Colonic mucosa (tissue), 4 donors: ENCODE measurements around the gene MEIOB. TPM values are rescaled to one million over a fixed set of nuclear protein-coding genes. Genes with fewer than 3 reads are reported as not detected.

Experiments
- DNase-seq: peaks from one replicate; pipeline ENCODE4 v3.0.0-alpha.2; 2020
- H3K27ac ChIP-seq: fragments of 200-600 bp; one replicate; pipeline ENCODE4 v1.8.0; 2021
- H3K27me3 ChIP-seq: fragments of 200-600 bp; one replicate; pipeline ENCODE4 v1.8.0; 2021
- H3K36me3 ChIP-seq: fragments of 200-600 bp; one replicate; pipeline ENCODE4 v1.8.0; 2021
- H3K4me1 ChIP-seq: fragments of 200-600 bp; one replicate; pipeline ENCODE4 v1.8.0; 2021; ENCODE audit warnings: mild to moderate bottlenecking
- H3K4me3 ChIP-seq: fragments of 200-600 bp; one replicate; pipeline ENCODE4 v1.8.0; 2021
- H3K9ac ChIP-seq, 2 donors: one replicate each; pipeline ENCODE4 v1.7.0; 2013; ENCODE audit warnings: control low read depth in 2 of 2, low read depth in 2 of 2, low read length in 2 of 2
- H3K9me3 ChIP-seq: fragments of 200-600 bp; one replicate; pipeline ENCODE4 v1.8.0; 2021
- intact Hi-C: fragments of 100-400 bp; cut with DNase I; formaldehyde crosslinking; loops from one replicate; pipeline ENCODE4 v1.14.1; 2022
- total RNA-seq, 2 donors: library from RNA; stranded (reverse); fragmentation: NEBNext Ultra II Directional in 1 of 2; extraction: Animal tissue kit (Norgen Biotek cat#: 25700) in 1 of 2; gene quantifications; one replicate each; pipeline ENCODE4 v1.2.1, GENCODE V29; 2021
- TF ChIP-seq, protein P1 (sequence below): fragments of 200-600 bp; IDR thresholded peaks from one replicate; pipeline ENCODE4 v1.8.0; 2022; ENCODE audit warnings: antibody characterized with exemption, mild to moderate bottlenecking
- donor health status: healthy.
- donor health status: DM: no; HTN: no; CAD: no.
- donor health status: DM: no; HTN: no; CAD: no.

Gene MEIOB
- total RNA-seq, 2 donors from 2014 or later: 0.27 TPM; not detected in 1

DNA sequence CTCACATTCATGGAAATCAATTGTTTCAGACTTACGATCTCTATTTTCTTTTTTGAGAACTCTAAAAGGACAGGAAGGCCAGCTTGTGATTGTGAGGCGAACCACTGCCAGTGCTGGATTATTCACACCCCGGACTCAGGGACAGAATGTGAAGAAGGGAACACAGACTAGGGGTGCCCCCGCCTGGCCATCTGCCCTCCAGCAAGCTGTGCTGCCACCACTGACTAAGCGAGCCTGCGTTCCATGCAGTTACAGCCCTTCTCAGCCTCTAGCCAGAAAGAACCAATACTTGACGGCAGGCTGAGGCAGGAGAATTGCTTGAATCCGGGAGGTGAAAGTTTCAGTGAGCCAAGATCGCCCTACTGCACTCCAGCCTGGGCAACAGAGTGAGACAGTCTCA lies 48.1 kb downstream of the MEIOB start:
- no peaks in the 10 kb centered on the region for H3K9me3 ChIP-seq
- H3K36me3 ChIP-seq: peaks cover 15% of the 10 kb centered on the region
- H3K9ac ChIP-seq: no peak overlapping the region
- H3K27ac ChIP-seq: no peak overlapping the region
- H3K4me1 ChIP-seq: peaks cover 14% of the 10 kb centered on the region
- intact Hi-C loops: no loop called here
- H3K27me3 ChIP-seq: no peaks in the 10 kb centered on the region
- DNase-seq: no peak
- TF ChIP-seq, protein P1, sequence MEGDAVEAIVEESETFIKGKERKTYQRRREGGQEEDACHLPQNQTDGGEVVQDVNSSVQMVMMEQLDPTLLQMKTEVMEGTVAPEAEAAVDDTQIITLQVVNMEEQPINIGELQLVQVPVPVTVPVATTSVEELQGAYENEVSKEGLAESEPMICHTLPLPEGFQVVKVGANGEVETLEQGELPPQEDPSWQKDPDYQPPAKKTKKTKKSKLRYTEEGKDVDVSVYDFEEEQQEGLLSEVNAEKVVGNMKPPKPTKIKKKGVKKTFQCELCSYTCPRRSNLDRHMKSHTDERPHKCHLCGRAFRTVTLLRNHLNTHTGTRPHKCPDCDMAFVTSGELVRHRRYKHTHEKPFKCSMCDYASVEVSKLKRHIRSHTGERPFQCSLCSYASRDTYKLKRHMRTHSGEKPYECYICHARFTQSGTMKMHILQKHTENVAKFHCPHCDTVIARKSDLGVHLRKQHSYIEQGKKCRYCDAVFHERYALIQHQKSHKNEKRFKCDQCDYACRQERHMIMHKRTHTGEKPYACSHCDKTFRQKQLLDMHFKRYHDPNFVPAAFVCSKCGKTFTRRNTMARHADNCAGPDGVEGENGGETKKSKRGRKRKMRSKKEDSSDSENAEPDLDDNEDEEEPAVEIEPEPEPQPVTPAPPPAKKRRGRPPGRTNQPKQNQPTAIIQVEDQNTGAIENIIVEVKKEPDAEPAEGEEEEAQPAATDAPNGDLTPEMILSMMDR: no peak
- H3K4me3 ChIP-seq: no peak overlapping the region

DNA sequence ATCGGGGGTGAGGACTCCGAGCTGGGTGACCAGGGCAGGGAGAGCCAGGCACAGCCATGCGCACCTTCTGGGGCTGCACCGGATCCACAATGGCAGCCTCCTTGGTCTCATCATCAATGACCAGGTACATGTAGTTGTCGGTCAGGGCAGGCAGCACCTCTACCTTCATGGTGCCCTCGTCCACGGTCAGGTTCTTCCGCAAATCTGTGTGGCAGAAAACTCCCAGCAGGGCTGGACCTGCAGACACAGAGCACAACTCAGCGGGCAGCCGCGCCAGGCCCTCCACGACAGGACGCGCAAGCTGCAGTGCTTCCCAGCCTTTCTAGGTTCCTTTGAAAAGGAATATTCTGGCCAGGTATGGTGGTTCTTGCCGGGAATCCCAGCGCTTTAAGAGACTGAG lies 49.2 kb downstream of the MEIOB start:
- H3K36me3 ChIP-seq: peaks cover 15% of the 10 kb centered on the region
- no peak overlapping the region for H3K9ac ChIP-seq
- H3K9me3 ChIP-seq: no peaks in the 10 kb centered on the region
- H3K27ac ChIP-seq: no peak overlapping the region
- DNase-seq: no peak
- intact Hi-C loops: no loop called here
- H3K4me1 ChIP-seq: peaks cover 9% of the 10 kb centered on the region
- TF ChIP-seq, protein P1: no peak
- no peaks in the 10 kb centered on the region for H3K27me3 ChIP-seq
- no peak overlapping the region for H3K4me3 ChIP-seq

DNA sequence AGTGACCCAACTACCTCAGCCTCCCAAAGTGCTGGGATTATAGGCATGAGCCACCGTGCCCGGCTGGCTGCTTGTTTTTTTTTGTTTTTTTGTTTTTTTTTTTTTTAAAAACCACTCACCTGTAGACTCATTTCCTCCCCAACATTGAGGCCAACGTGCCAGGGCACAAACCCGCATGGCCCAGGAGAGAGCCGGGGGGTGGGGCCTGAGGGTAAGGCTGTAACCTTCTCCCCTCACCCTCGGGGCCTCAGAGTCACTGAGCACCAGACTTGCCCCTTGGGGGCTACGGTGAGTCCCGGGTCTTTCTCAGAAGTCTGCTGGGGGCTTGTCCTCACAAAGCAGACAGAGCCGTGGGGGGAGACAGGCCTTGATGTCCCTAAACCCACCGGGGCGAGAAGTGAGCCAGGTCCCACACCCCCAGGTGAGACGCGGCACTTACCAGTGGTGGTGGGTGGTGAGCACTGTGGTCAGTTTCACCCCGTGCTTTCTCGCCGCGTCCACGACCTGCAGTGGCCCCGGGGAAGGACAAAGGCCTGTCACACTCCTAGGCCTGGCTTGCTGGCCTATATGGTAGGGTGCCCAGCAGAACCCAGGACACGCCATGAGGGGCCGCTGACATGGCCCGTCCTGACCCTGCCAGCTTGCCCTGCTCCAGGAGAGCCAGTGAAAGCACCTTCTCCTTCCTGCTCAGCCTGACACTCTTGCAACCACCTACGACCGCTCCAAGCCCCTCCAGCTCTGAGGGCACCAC lies 49.9 kb downstream of the MEIOB start:
- Histone ChIP-seq H3K36me3 (peaks cover 15% of the 10 kb centered on the region), H3K4me1 (peaks cover 9% of the 10 kb centered on the region), H3K4me3 (no peak overlapping the region), H3K9me3 (no peaks in the 10 kb centered on the region), H3K9ac (no peak overlapping the region), H3K27ac (no peak overlapping the region), H3K27me3 (no peaks in the 10 kb centered on the region)
- TF ChIP-seq, protein P1: no peak
- DNase-seq: no peak
- intact Hi-C loops: no loop called here

DNA sequence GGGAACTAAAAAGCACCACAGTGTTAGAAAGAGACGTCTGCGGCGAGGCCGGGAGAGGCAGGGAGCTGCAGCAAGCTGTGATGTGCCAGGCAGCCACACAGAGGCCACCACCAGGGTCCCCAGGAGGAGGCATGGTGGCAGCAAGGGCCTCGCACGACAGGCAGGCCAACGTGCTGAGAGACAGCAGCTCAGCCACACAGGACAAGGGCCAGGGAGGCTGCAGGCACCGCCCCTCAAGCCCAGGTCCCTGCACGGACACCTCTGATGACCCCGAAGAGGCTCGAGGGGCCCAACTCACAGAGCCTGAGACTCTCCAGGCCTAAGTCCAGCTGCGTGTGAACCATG lies 51.0 kb downstream of the MEIOB start:
- H3K9ac ChIP-seq: no peak overlapping the region
- no peak for DNase-seq
- intact Hi-C loops: no loop called here
- H3K4me1 ChIP-seq: peaks cover 9% of the 10 kb centered on the region
- TF ChIP-seq, protein P1: no peak
- no peaks in the 10 kb centered on the region for H3K9me3 ChIP-seq
- no peak overlapping the region for H3K4me3 ChIP-seq
- no peak overlapping the region for H3K27ac ChIP-seq
- no peaks in the 10 kb centered on the region for H3K27me3 ChIP-seq
- H3K36me3 ChIP-seq: peaks cover 15% of the 10 kb centered on the region

DNA sequence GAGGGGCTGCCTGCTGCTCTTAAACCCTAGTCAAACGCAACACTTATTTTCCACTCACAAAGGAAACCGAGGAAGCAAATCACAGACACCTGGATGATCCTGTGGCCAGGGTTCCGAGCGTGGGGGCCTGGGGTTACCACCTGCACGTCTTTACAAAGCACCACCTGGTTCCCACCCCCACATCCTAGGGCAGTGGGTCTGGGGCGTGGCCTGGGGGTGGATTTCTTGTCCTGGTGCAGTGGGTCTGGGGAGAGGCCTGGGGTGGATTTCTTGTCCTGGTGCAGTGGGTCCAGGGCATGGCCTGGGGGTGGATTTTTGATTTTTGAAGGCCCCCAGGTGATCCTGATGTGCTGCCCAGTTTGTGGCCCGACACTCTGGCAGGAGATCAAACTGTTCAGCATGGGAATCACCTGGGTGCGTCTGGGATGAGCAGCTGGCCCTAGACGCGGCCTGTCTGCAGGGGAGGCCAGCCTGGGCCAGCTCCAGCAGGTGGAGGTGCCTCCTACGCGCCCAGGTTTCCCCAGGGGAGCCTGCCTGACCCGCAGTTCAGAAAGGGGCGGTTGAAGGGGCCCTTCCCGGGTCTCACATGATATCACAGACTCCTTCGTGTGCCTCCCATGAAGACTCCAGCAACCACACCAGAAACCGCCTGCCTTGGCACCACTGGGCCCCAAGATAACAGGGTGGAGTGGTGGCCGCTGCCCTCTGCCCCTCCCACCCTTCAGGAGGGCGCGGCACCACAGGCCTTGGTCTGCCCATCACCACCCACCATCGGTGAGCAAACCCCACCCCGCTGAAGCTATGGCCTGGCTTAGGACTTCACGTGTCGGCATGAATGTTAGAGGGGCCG lies 51.6 kb downstream of the MEIOB start:
- Histone ChIP-seq H3K27ac (no peak overlapping the region), H3K4me1 (peaks cover 4% of the 10 kb centered on the region), H3K4me3 (no peak overlapping the region), H3K9ac (no peak overlapping the region), H3K9me3 (no peaks in the 10 kb centered on the region), H3K27me3 (no peaks in the 10 kb centered on the region), H3K36me3 (peaks cover 15% of the 10 kb centered on the region)
- DNase-seq: no peak
- TF ChIP-seq, protein P1: no peak
- intact Hi-C loops: no loop called here
